Activated T-cell treated with anti-CD3 and anti-CD28 coated beads for 24 hours (primary cell): ENCODE data around the gene SDC3.

Experiments used
- DNase-seq: peaks from one replicate; pipeline ENCODE4 v3.0.0-alpha.2; 2020; ENCODE audit warnings: low read depth

The SDC3 gene

GRCh38 chr1:30888975-30889374 lies 19.6 kb downstream of the SDC3 start:
- no peak for DNase-seq

GRCh38 chr1:30888391-30888790 lies 20.2 kb downstream of the SDC3 start:
- no peak for DNase-seq

DNA sequence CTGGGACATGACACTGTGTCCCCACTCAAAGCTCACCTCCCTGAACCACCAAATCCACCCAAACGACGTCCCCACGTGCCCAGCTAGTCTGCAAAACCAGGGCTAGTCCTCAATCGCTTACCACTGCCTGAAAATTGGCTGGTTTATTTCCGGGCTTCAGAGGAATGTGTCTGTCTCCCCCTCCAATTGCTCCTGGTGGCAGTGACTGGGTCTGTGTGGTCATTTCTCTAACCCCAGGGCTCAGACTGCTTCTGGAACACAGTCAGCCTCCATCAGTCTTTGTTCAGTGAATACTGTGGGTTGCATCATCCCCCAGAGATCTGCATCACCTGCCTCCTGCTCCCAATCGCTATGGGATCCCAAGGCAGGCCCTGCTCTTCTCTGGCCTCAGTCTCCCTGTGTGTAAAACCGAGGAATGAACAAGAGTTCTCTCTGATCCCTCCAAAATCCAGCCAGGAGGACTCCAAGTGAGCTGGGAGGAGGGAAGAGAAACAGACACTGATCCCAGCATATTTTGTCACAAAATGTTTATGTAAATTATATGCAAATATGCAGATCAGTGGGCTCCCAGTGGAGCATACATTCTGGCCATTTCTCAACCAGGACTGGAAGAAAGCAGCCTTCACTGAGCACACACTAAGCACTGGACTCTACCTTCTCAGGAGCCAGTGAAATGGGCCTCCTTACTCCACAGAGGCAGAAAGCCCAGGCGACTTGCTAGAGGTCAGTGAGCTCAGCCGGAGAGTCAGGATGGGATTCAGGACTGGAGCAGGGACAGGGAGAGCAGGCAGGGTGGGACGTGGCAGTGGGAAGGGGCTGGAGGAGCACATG lies 20.9 kb downstream of the SDC3 start:
- no peak for DNase-seq

GRCh38 chr1:30886710-30887428 lies 21.7 kb downstream of the SDC3 start:
- DNase-seq, result no peak

DNA sequence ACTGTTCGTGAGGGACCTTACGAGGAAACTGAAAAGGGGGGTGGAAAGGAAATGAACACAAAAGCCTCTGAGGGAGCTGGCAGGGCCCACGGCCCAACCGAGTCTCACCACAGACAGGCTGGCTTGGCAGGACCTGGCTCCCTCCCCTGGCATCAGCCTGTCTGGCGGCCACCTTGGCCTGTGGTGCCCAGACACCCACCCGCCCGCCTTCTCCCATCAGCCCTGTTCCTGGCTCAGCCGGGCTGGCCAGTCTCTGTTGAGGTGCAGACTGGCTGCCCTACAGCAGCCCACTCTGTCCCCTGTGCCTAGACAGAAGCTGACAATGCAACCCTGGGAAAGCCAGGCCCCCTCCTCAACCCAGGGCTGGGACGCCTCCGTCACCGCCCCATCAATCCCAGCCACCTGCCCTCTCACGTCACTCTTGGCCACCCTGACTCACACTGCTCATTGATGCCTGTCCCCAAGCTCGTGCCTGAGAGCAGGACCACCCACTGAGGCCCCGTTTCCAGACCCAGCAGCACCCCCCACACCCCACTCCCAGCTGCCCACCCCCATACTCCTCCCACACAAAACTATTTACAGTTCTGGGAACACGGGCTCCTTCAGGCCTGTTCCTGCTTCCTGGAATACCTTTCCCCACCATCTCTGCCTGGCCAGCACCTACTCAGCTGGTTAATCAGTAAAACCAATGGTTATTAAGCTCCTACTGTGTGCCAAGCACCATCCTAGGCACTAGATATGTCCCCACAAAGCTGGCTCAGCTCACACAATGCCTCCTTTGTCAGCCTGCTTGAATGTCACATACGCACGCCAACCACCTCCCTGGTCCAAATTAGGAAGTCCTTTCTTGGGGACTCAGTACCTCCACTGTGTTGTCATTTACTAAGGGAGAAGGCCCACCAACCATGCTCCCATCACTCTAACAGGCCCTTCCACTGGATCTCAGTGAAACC lies 22.7 kb downstream of the SDC3 start:
- no peak for DNase-seq

- DNase-seq, result no peak
Measured at GRCh38 chr1:30884723-30885122, 23.8 kb downstream of the SDC3 start.

DNA sequence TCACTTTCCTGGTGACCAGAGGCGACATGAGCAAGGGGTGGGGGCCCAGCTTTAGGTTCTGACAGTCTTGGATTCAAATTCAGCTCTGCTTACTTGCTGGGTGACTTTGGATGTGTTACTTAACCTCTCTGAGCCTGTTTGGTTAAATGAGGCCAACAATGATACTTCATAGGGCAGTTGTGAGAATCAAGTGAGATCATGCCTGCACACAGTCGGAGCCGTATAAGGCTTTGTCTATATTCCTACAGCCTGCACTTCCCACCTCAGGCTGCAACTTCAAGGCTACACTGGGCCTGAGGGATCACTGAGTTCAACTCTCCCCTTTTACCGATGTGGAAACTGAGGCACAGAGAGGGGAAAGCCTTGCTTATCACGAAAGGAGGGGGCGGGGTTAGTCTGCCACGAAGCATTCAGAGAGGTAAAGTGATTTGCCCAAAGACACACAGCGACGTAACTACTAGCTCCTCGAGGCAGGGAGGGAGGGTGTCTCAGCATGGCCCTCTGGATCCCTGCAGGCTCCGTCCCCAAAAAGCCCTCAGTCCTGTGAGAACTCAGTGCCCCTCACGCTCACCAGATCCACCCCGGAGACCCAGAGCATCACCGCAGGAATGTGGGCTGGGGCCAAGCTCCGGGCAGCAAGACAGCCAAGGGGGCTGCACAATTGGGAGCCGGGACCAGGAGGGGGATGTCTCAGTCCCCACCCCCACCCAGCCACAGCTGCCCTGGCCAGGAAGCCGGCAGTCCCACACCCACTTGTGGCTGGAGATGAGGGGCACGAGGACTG lies 25.0 kb downstream of the SDC3 start:
- no peak for DNase-seq

DNA sequence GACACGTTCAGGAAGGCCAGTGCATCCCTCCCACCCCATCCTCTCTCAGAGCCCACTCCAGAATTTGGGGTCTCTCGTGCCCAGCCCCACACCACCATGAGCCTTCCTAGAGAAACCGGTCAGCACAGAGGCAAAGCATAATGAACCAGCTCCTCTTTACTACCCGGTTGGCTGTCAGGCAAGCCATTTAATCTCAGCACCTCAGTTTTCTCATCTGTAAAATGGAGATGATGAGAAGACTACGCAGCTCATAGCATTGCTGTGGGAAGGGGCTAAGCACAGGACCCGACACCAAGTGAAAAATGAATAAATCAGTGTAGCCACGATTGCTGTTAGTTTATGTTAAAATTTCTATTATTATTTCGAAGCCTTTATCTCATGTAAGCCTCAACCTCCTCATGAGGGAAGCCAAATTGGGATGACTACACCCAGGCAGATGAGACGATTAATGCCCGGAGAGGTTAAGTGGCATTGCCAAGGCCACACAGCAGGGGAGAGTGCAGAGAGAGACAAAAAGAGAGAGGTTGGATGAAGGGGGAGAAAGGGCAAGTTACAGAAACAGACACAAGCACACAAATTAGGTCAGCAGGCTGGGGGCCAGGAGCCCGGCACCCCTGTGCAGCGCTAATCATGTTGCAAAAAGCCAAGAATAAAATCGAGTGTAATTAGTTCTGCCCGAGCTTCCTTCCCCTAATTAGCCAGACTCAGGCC lies 25.7 kb downstream of the SDC3 start:
- no peak for DNase-seq

- no peak for DNase-seq
Measured at GRCh38 chr1:30881319-30882181, 27.0 kb downstream of the SDC3 start.

DNA sequence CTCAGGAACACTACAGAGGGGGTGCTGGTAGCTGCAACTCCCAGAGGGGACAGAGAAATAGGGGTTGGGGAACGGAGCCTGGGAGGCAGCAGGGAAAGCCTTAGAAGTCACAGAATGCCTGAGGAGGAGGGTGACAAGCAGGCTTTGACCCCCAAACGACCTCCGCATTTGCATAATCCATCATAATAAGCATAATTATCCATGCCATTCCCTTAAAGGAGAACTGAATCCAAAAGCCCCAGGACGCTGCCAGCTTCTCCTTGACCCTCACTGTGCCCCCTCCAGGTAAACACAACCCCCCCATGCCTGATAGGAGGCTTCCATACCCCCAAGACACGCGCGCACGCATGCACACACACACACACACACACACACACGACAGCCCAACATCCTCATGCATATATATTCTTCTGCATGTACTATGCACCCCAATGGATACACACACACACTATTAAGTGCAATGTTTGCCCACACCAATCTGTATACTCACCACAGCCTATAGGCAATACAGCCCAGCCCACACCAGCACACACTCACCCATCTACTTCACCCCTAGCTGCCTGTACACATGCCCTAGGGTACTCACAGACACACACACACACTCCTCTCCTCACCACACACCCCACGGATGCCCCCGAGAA lies 27.8 kb downstream of the SDC3 start:
- no peak for DNase-seq

- DNase-seq, result no peak
Measured at GRCh38 chr1:30879940-30880677, 28.4 kb downstream of the SDC3 start.

DNA sequence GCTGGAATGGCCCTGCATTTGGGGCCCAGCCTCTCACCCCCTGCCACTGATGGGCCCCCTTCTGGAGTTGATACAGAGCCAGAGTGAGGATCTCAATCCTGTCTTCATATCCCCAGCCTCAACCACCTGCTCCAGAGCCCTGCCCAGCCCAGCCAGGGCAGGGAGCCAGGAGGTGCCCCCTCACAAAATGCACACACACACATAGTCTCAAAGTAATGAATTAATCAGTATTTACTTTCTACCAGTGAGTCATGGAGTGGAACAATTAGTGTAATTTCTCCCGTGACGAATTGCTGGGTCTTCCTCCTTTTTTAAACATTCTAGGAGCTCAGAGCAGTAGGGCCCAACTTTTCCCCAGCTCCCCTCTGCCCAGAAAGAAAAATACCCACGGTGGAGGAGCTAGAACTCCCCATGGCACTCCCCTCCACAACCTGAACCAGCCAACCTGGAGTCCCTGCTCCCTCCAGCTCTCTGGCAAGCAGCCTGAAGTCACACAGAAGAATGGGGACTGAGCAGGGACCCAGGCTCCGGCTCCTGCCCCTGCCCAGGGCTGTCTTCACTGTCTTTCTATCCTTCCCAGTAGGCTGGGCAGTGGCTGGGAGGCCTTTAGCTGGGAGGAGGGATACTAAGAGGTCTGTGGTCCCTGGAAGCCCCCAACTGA lies 29.3 kb downstream of the SDC3 start:
- no peak for DNase-seq

DNA sequence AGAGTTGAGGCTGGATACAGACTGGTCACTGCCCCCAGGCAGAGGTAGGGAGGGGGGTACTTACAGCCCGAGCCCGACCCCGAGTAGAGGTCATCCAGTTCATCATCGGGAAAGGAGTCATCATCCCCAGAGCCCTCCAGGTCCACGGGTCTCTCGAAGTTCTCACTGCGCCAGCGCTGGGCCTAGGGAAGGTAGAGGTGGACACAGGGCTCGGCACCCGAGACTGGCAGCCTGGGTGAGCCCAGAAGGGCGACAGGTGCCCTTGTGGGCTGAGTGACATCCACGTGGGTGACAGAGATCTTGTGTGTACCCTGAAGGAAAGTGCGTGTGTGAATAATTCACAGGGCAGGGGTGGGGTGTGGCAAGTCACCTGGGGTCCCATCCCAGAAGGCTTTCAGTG lies 30.0 kb downstream of the SDC3 start:
- no peak for DNase-seq

DNA sequence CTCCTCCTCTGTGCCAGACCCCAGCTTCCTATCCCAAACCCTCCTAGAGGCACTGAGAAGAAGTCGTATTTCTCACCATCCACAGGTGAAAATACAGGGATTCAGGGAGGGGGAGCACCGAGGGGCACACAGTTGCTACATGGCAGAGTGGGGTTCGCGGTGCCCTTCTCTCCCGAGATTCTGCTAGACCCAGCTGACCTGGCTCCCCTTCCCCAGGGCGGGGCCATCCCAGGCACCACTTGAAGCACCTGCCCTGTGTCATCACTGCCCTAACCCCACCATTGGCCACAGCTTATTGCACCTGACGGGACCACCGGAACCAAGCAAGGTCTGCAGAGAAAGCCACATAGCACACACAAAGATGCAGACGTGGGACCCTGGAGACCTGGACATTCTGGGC lies 30.5 kb downstream of the SDC3 start:
- DNase-seq, result no peak

GRCh38 chr1:30877205-30877912 lies 31.2 kb downstream of the SDC3 start:
- no peak for DNase-seq

DNA sequence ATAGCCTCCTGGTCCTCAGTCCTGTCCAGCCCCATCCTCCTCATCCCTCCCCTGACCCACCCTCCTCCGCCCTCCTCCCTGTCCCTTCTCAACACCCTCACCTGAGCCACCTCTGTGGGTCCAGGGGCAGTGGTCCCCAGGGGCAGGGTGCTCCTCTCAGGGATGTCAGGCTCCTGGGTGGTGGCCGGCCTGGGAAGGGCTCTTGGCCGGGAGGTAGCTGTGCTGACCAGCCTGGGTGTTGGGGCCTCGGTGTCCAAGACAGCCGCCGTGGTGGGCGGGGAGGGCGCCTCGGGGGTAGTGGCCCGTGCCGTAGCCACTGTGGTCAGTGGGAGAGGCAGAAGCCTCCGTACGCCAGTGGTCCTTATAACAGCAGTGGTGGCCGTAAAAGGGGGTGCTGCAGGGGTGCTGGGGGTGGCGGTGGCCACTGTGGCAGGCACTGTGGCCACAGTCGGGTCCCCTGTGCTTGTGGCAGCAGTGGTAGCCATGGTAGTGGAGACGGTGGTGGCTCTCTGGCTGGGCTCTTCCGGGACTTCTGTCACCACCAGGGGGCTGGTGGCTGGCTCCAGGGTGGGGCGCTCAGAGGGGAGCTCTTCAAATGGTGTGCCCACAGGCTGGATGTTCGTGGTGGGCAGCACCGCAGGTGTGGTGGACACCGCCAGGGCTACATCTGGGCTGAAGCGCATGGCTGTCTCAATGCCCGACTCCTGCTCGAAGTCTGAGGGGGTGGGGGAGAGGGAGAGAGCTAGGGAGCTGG lies 31.9 kb downstream of the SDC3 start:
- DNase-seq, result no peak

GRCh38 chr1:30875916-30876315 lies 32.6 kb downstream of the SDC3 start:
- DNase-seq, result no peak
